ENCODE data around the gene PANK4. TPM values are rescaled to one million over a fixed set of nuclear protein-coding genes. Genes with fewer than 3 reads are reported as not detected.

PANK4 gene
- total RNA-seq (10 to 100 TPM; 29.2 to 29.9 TPM), polyA plus RNA-seq (ENCODE audit: insufficient read length in 6 of 6) (10 to 100 TPM; 23.2 to 30.9 (median 26.6) TPM)
- long read RNA-seq, donor 1, partial matches to known transcripts = 5 of 9 reads
- long read RNA-seq, donor 1, other reads (novel, unspliced or antisense) = 0 of 9 reads
- long read RNA-seq, donor 2, partial matches to known transcripts = 6 of 8 reads
- long read RNA-seq, donor 2, other reads (novel, unspliced or antisense) = 0 of 8 reads
- long read RNA-seq, donor 3 = 0 reads
- long read RNA-seq, donor 4, partial matches to known transcripts = 0 of 3 reads
- long read RNA-seq, donor 4, other reads (novel, unspliced or antisense) = 0 of 3 reads
- long read RNA-seq, donor 5, partial matches to known transcripts = 28 of 30 reads
- long read RNA-seq, donor 5, other reads (novel, unspliced or antisense) = 0 of 30 reads
- long read RNA-seq, donor 6, transcript PANK4-201 (19 exons, 2,677 nt) = major isoform, 9 of 14 reads
- long read RNA-seq, donor 6, partial matches to known transcripts = 5 of 14 reads
- long read RNA-seq, donor 6, other reads (novel, unspliced or antisense) = 0 of 14 reads
- long read RNA-seq, donor 7, partial matches to known transcripts = 17 of 18 reads
- long read RNA-seq, donor 7, other reads (novel, unspliced or antisense) = 0 of 18 reads
- long read RNA-seq, donor 8, partial matches to known transcripts = 0 of 4 reads
- long read RNA-seq, donor 8, other reads (novel, unspliced or antisense) = 0 of 4 reads
- long read RNA-seq, donor 9 = 0 reads
- long read RNA-seq, donor 10 = 0 reads
- long read RNA-seq, donor 11, partial matches to known transcripts = 10 of 13 reads
- long read RNA-seq, donor 11, other reads (novel, unspliced or antisense) = 0 of 13 reads
- long read RNA-seq, donor 12, partial matches to known transcripts = 0 of 2 reads
- long read RNA-seq, donor 12, other reads (novel, unspliced or antisense) = 0 of 2 reads

DNA sequence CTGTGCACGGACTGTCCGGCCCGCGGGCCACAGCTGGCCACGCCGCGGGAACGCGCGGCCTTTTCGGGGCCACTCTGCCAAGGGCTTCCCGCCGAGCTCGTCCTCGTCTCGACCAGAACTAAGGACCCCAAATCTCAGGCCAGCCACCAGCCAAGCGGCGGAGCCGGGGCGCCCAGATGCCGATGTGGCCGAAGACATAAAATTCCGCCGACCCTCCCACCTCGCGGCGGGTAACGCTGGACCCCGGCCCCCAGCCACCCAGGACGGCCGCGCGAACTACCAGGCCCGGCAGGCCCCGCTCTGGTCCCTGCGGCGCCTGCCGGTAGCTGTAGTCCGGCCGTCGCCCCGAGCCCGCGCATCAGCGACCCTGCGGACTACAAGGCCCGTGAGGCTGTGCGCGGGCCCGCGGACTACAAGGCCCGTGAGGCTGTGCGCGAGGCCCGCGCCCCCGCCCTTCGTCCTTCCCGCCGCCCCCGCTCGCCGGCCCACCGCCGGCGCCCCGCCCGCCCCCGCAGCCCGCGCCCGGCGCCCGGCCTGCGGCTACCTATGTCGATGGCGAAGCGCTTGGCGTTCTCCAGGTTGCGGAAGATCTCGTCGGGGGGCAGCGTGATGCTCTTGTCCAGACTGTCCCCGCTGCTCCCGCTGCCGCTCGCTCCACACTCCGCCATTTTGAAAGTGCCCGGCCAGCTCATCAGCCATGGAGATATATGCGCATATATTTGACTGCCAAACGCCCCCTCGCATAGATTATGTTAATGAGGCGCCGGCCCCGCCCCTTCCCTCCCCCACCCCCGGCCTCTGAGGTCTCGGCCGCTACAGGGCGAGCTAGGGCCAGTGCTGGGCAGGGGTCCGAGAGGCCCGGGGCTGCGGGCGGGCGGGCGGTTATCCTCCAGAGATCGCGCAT is at the start of gene PANK4:
PANK4 (minus strand) TSS at position 677 of the 904 bp plus-strand sequence; CDS start at position 668, 9 bp downstream.
- Histone ChIP-seq H3K27ac (peak within 1 kb of the TSS; percentile 65 to 83), H3K4me3 (peak within 1 kb of the TSS; percentile 58 to 97), H3K36me3 (peaks cover 0 to 6% of the 10 kb centered on the region in 2 donors), H3K27me3 (peaks cover 13 to 43% of the 10 kb centered on the region in 2 donors), H3K4me1 (peaks cover 36 to 69% of the 10 kb centered on the region in 2 donors), H3K9me3 (no peaks in the 10 kb centered on the region)
- DNase-seq (peak; percentile 87 to 98 (median 94)), ATAC-seq (peak; percentile 95)
- intact Hi-C loops (cut with DNase I) = no loop called here
- TF ChIP-seq, protein P1, sequence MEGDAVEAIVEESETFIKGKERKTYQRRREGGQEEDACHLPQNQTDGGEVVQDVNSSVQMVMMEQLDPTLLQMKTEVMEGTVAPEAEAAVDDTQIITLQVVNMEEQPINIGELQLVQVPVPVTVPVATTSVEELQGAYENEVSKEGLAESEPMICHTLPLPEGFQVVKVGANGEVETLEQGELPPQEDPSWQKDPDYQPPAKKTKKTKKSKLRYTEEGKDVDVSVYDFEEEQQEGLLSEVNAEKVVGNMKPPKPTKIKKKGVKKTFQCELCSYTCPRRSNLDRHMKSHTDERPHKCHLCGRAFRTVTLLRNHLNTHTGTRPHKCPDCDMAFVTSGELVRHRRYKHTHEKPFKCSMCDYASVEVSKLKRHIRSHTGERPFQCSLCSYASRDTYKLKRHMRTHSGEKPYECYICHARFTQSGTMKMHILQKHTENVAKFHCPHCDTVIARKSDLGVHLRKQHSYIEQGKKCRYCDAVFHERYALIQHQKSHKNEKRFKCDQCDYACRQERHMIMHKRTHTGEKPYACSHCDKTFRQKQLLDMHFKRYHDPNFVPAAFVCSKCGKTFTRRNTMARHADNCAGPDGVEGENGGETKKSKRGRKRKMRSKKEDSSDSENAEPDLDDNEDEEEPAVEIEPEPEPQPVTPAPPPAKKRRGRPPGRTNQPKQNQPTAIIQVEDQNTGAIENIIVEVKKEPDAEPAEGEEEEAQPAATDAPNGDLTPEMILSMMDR (IDR thresholded peaks at IDR 0.05) = no peak

DNA sequence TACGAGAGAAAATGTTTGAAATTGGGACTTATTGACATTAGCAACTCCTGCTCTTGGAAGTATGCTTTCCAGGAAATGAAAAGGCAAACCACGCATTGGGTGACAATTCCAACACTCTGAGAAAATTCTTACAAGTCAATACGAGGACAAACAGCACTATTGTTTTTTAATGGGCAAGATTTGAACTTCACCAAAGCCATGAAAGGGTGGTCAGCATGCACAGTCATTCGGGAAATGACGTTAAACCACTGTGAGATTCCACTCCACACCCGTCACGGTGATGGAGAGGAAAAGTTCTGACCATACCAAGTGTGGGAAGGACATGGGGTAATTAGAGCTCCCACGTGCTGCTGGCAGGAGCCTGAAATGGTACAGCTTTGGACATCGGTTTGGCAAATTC is 48.0 kb upstream of the PANK4 start:
- H3K4me1 ChIP-seq = peaks cover 10 to 36% of the 10 kb centered on the region in 2 donors
- no peak overlapping the region for H3K4me3 ChIP-seq
- TF ChIP-seq, protein P1 (IDR thresholded peaks at IDR 0.05) = no peak
- H3K36me3 ChIP-seq = no peaks in the 10 kb centered on the region
- no peak overlapping the region for H3K27ac ChIP-seq
- no peak for ATAC-seq
- peaks cover 0 to 6% of the 10 kb centered on the region in 2 donors for H3K9me3 ChIP-seq
- intact Hi-C loops (cut with DNase I) = no loop called here
- DNase-seq = no peak
- no peaks in the 10 kb centered on the region for H3K27me3 ChIP-seq

DNA sequence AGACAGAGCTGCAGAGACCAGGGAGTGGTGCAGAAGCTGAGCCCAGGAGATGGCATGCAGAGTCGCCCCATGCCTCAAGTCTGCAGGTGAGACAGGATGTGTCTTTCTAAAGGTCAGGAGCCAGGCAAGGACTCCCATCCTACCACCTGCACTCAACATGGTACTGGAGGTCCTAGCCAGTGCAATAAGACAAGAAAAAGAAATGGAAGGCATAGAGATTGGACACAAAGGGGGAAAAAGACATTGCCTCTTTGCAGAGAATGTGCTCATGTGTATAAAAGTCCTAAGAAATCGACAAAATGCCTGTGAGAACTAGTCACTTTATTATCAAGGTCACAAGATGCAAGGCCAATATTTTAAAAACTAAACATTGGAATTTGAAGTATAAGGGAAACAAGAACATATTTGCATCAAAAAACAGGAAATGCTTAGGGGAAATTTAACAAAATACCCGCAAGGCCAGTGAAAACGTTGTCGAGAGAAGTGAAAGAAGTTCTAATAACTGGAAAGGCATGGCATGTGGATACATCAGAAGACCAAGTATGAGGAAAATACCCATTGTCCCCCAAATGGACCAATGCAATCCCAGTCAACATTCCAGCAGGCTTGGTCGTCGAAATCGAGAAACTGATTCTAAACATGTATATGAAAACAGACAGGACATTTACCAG is 47.0 kb upstream of the PANK4 start:
- TF ChIP-seq, protein P1 (IDR thresholded peaks at IDR 0.05) = no peak
- intact Hi-C loops (cut with DNase I) = no loop called here
- no peaks in the 10 kb centered on the region for H3K36me3 ChIP-seq
- no peak overlapping the region for H3K27ac ChIP-seq
- DNase-seq (no peak), ATAC-seq (no peak)
- H3K27me3 ChIP-seq = no peaks in the 10 kb centered on the region
- H3K4me3 ChIP-seq = no peak overlapping the region
- H3K4me1 ChIP-seq = peaks cover 10 to 28% of the 10 kb centered on the region in 2 donors
- peaks cover 0 to 6% of the 10 kb centered on the region in 2 donors for H3K9me3 ChIP-seq

DNA sequence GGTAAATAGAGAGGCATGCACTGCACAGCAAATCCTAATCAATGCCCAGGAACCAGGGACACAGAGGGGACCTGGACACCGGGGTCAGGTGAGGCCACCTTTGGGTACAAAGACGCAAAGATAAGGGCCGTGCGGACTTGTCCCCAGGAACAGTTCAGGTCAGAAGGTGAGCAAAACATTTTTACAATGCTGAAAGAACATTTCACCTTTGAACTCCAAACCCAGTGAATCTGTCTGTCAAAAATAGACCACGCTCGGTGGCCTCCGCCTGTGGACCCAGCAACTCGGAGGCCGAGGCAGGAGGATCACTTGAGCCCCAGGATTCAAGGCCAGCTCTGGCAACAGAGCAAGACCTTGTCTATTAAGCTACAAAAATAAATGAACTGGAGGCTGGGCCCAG is 45.0 kb upstream of the PANK4 start:
- intact Hi-C loops (cut with DNase I) = no loop called here
- TF ChIP-seq, protein P1 (IDR thresholded peaks at IDR 0.05) = no peak
- no peak for DNase-seq
- peaks cover 0 to 6% of the 10 kb centered on the region in 2 donors for H3K9me3 ChIP-seq
- H3K36me3 ChIP-seq = no peaks in the 10 kb centered on the region
- H3K4me3 ChIP-seq = no peak overlapping the region
- ATAC-seq = no peak
- H3K27ac ChIP-seq = no peak overlapping the region
- no peaks in the 10 kb centered on the region for H3K27me3 ChIP-seq
- peaks cover 3 to 9% of the 10 kb centered on the region in 2 donors for H3K4me1 ChIP-seq
